CD4-positive, alpha-beta T cell treated with Interleukin-6 for 4 hours (primary cell): ENCODE measurements around the gene ZNRF2.
A peak's percentile ranks its signal among the peaks of the same experiment; 100 is the strongest.

Experiments used
- DNase-seq: peaks from one replicate; pipeline ENCODE4 v3.0.0-alpha.2; 2020; ENCODE audit warnings: mixed read lengths

ZNRF2 gene

DNA sequence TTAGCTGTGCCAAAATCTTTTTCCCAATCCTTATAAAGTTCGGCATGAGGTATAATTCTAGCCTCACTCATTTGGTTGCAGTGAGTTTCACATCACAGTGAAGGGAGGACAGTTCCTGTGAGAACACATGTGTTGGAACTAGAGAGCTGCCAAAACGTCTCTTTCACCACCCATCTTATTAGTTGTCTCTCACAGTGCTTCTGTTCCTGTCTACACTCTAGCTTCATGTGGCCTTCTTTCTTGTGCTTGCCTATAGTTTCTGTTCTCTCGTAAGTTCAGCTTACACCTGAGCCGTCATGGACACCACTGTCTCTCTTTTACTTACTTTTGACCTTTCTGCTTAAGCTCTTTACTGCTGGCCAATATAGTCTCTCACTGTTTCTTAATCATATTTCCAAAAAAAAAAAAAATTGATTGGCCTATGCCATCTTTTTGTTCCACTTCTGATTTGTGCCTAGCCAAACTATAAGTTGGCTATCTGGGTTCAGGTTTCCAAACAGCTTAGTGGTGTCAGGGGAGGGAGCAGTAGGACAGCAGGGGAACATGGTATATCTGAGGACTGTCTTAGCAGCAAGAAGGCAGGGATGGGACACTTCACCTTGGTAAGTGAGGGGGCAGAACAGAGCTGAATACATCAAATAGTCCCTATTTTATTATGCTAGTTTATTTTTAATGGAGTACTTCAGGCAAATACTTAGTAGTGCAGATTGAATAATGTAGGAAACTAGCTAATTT, 38.0 kb downstream of the ZNRF2 start:
- DNase-seq = peak; percentile 27

DNA sequence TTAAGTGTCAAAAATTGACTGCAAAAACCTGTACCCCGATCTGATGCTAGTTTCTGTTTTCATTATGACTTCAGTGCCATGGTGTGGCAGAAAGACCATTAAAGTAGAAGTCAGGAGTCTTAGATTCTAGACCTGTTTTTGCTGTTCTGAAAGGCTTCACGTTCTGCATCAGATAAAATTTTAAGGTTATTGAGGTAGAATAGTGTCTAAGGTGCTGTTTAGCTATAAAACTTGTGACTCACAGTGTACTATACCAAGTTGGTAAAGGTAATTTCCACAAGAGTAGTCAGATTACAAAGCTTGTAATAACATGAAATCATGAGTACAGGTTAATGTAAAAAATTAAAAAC, 38.6 kb downstream of the ZNRF2 start:
- DNase-seq = no peak

DNA sequence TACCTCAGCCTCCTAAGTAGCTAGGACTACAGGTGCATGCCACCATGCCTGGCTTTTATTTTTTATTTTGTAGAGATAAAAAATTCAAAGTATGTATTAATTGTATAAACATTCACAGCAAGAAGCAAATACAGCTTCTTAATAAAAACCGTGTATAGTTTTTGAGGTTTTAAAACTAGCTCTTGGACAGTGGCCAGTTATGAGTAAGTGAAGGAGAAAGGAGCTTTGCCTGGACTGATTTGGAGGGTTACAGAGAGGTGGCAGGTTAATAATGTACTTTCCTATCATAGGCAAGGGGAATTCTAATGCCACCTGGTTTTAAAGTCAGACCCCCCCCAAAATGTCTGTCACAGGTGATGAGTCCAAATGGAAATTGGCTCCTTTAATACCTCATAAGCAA, 43.4 kb downstream of the ZNRF2 start:
- DNase-seq = no peak

DNA sequence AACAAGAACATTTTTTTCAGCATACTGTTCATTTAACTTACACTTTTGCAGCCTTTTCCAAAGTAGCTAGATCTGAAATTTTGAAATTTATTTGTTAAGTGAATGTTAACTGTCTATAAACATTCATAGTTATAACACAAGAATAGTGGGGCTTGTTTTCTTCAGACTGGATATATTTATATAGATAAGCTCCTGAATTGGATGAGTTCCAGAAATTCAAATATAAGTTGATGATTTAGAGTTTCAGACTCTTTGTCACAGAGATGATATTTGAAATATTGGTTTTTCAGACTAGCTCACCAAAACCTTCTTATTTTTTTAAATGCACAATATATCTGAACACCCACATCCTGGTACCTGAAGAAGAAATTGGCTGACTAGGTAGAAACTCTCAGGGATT, 44.0 kb downstream of the ZNRF2 start:
- no peak for DNase-seq

DNA sequence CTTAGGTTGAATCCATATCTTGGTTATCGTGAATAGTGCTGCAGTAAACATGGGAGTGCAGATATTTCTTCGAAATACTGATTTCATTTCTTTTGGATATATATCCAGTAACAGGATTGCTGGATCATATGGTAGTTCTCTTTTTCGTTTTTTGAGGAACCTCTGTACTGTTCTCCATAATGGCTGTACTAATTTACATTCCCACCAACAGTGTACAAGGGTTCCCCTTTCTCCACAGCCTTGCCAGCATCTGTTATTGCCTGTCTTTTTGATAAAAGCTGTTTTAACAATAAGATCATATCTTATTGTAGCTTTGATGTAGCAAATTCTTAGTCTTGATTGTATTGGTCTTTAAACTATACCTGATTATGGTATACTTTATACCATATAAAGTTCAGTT, 45.3 kb downstream of the ZNRF2 start:
- DNase-seq = no peak

DNA sequence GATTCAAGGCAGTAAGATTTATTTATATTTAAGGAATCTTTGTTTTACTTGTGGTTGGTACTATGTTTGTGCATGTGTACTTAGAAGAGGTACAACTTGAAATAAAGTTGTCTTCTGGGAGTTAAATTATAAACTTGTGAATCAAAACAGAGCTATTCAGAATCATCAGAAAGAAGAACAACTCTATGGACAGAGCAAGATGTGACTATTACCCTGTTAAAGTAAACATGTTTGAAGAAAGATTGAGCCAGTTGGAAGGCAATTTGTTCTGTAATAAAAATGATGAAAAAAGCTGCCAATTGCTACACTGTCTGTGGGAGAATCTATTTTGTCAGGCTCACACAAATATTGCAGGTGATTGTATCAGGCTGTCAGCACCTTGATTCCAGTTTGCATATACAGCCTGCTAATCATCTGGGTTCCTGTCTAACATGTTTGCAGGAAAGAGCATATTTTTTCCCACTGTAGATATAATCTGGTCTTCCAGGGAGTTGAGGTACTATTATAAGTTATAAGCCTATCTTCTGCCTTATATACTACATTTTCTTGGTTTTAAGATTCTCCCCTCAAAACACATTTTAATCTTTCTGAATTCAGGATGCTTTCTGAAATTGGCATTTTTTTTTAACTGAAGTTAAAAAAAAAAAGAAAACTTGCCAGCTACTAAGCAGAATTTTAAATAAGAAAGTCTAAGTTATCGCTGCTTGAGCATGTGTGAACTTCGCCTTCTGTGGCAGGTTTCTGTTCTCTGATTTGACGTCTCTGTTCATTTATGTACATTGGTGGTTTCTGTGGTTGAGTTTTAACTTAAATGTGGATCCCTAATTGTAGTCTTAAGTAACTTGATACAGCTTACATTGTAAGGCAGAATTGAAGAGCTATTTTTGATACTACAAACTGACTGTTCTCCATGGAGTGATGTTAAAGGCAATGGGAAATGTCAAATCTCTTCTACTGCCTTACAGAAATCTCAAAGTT, 46.0 kb downstream of the ZNRF2 start:
- peak; percentile 43 for DNase-seq

DNA sequence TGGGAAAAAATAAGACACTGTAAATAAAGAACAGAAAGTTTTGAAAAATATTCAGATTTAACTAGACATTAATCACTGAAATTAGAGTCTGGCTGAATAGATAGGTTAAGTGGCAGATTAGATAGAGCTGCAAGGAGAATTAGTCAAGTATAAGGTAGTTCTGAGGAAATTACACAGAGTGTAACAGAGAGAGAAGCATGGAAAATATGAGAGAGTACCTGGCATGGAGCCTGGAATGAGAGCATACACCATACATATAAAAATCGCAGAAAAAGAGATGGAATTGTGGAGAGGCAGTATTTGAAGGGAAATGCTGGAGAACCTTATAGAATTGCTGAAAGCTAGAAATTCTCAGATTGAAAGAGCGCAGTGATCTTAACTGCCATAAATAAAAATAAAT, 46.9 kb downstream of the ZNRF2 start:
- DNase-seq = no peak

DNA sequence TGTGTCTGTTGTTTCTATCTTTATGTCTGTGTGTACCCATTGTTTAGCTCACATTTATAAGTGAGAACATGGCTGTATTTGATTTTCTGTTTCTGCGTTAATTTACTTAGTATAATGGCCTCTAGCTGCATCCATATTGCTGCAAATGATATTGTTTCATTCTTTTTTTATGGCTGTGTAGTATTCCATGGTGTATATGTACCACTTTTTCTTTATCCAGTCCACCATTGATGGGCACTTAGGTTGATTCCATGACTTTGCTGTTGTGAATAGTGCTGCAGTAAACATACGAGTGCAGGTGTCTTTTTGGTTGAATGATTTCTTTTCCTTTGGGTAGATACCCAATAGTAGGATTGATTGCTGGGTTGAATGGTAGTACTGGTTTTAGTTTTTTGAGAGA, 48.2 kb downstream of the ZNRF2 start:
- DNase-seq = no peak

DNA sequence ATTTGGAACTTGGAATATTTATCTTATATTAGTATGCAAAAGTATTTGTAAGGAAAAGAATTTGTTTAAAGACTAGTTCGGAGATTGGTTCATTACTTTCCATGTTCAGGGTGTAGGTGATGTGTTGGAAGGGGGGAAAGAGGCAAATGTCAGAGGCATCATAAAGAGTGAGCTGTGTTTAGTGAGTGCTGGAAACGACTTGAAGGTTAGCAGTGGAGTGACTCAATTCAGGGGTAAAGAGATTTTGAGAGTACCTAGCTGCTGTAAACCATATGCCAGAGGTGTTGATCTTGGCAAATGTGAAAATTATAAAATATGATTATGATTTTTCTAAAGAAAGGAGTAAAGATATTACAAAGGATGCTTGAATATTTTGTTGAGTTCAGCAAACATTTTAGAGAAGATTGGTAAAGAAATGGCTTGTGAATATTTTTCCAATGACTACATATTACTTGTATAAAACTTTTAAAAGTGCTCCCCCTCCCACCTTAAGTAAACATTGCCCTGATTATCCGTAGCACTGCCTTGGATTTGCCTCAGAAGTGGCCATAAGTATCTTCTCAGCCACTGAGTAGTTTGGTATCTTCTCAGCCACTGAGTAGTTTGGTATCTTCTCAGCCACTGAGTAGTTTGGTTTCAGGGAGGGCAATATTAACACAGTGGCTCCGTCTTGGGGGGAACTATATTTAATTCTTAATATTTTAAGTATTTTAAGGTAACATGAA, 51.5 kb downstream of the ZNRF2 start:
- DNase-seq = no peak

DNA sequence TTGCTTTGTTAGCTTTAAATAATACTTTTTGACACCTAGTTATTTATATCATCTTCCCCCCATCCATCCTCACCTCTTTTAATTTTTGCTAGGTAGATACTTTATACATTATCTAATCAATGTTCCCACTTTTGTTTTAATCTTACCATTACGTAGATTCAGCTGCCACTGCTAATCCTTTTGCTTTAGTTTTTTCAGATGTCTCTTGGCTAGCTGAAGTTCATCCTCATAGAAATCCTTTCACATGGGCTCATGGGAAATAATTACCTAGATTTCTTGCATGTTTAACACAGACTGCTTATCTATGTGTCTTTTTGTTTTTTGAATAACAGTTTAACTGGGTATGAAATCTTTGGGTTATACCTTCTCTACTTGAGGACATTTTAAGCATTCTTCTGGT, 60.1 kb downstream of the ZNRF2 start:
- DNase-seq = no peak

DNA sequence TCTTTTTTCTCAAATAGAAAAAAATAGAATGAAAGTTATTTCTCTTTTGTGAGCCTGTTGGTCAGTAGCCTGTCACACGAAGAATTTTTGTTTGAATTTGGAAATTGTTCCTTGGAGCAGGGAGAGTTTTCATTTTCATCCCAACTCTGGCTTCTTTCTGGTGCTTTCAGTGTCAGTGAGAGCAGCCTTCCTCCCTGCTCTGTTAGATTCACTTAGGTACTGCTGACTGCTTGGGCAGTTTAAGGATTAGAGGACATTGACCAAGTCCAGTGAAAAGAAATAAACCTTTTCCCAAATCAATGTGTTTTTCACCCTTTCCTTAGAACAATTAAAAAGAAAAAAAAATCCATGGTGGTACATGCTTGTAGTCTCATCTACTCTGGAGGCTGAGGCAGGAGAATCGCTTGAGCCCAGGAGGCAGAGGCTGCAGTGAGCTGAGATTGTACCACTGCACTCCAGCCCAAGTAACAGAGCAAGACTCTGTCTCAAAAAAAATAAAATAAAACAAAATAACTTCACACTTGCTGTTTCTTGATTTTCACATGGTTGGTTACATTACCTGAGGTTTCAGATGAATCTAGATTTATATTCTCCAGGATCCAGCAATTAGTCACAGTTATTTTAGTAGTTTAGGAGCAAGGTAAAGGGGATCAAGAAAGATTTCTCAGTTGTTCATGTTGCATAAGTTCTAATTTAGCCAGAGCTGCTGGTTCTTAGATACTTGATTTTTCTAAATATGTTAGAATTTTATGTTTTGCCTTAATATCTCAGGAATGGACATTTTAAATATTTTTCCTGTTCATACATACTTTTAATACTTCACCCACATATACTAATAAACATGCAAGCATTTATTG, 63.1 kb downstream of the ZNRF2 start:
- DNase-seq = no peak

DNA sequence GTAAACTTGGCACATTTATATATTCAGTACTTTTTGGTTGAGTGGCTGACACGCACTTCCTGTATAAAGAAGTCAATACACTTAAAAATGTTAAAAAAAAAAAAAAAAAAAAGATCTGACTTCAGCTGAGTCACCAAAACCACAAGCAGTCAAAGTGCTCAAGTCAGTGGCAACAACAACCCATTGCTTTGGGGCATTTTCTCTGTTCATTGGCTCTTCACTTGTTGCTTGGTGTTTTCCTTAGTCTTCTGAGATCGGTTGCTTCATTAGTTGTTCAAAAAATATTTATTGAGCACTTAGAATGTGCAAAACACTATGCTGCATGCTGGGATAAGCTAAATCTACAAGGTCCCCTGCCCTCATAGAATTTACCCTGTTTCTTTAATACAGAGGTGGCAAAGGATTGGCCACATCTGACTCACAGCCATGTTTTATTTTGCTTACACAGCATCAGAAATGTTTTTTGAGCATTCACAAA, 63.7 kb downstream of the ZNRF2 start:
- DNase-seq = peak; percentile 66

DNA sequence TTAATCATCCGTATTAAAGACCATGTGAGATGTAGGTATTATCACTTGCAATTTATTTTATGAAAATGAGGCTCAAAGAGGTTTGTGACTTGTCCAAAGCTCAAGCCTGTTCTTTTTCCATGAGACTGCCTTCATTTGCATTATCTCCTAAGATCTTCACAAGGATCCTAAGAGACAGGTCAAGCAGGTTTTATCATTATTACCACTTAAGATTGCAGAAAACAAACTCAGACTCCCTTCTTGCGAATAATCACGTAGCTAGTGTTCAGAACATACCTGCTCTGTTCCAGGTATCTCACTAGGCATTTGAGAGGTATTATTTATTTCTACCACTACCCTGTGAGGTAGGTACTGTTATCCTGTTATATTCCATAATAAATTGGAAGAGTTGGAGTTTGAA, 64.8 kb downstream of the ZNRF2 start:
- DNase-seq = no peak

DNA sequence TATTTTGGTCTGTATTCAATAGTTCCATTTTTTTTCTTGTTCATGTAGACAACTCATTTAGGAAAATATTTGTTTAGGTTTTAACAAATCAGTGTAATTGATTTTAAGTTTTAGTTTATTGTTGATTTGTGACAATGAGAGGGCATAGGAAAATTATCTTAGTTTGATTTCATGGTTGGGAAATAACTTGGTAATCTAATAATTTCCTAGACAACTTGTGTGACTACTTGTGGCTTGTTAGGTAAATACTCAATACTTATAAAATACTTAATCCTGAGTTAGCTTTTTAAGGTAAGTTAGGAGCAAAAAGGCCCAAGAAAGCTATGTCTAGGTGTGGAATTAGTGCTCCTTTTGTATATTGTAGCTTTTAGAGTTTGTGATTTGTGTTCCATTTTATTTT, 65.4 kb downstream of the ZNRF2 start:
- DNase-seq = no peak

DNA sequence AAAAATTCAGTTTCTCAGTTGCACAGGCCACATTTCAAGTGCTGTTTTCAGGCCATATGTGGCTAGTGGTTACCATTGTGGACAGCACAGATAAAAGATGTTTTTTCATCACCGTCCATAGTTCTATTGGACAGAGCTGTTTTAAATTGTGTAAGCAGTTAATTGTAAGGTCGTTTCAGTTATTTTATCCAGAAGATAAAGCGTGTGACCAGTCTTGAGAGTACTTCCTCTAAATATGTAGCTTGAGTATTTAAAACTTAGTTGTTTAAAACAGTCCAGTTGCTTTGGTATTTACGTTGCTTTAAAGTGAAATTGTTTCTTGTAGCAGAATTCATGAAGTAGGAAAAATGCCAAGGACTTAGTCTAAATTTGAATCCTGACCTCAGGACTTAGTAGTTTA, 66.9 kb downstream of the ZNRF2 start:
- no peak for DNase-seq

DNA sequence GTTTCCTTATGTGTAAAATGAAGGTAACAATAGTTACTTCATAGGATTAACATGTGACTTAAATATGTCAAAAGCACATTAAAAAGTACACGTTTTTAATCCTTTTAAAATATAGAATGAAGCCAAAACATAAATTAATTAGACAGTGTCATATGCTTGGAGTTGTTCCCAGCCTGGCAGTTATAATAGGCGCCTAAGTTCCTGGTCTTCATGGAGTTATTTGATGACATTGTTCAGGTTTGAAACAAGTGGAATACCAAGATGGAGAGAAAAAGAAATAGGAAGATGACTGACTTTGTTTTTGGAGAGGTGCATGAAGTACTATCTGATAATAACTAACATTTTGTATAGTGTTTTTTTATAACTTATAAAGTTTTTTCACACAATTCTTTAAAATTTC, 67.3 kb downstream of the ZNRF2 start:
- no peak for DNase-seq

DNA sequence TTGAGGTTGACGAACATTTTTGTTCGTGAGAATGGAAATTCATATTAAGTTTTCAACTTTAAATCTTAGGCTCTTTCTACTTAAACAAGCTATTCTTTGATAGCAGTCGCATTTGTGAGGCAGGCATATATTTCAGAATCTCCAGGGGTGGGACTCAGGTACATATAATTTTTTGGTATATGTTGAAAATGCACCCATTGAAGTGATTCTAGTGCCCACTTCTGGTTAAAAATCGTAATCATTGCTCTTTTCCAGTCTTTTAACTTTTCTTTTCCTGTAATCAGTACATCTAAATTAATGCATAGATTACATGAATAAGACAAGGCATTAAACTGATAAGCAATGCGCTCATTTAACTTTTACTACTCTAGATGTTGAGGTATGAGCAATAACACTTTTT, 67.8 kb downstream of the ZNRF2 start:
- no peak for DNase-seq

DNA sequence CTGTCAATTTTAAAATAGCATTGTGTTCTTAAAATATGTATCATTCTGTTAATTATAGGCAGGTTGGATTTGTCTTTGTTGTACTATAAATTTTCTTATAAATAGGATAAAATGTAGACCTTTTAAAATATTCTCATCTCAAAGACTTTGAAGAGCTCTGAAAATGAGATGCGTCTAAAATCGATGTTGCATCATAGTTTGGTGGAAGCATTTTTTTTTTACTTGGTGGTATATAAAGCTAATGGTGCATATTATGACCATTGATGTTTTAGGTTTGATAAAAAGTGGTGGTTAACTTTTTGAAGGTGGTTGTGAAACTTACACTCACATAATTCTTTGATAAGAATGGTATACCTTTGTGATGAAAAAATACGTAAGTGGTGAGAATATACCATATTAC, 69.1 kb downstream of the ZNRF2 start:
- no peak for DNase-seq

DNA sequence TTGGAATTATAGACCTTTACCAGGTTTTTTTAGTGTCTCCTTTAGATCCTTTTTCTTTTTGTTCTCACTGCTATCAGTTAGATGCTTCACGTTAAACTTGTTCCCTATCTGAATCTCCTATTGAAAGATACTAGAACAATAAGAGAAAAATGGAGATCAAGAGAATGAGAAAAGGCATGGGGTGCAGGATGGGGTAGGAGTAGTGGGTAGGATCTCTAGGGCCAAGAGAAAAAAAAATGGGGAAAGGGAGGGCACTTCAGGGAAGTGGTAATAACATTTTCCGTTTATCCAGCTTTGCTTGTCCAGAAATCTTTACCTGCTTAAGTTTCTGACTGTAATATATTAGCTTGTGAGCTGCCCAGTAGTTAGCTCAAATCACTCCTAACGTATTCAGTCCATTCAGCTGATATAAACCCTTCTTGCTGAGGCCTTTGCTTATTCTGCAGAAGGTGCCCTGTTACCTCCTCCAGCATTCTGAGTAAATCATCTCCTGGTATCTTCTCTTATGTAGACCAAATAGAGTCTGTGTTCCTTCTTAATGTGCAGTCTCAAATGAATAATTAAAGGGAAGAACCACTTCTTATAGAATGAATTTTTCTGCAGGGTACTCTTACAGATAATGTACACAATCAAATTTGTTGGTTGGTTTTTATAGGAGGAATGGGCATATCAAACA, 69.7 kb downstream of the ZNRF2 start:
- DNase-seq = no peak

DNA sequence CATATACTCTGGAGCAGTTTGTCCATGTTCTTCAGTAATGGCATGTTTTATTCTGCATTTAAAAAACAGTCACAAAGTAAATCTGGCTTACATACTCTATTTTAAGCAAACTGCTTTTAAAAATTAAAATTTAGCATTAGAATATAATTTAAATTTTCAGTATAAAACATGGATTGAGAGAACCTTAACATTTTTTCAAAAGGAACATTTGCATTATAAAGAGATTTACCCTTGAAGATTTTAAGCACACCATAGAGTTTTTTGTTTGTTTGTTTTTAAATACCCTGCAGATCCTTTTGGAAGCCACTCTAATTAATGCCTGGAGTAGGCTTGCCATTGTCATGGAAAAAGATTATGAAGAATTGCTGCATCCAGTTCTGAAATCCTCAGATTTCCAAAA, 70.4 kb downstream of the ZNRF2 start:
- no peak for DNase-seq

DNA sequence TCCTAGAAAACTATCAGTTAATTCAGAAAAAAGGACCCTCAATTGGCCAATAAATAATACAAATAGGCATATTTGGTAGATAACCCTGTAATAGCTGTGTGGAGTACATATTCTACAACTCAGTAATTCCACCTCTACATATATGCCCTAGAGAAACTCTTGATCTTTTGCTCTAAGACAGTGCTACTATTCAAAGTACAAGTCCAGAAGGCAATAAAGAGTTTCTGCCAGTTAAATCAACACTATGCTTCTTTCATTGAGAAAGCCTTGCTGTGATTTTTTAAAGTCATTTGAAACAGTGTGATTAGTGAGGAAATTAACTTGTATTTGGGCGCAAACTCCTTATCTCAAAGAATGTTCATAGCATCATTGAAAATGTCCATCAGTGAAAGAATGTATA, 75.6 kb downstream of the ZNRF2 start:
- DNase-seq = no peak
